Middle frontal gyrus (tissue), 1 donor: Measurements from ENCODE around the gene EIF4E3.
A peak's percentile ranks its signal among the peaks of the same experiment; 100 is the strongest.

Experiments
- DNase-seq: peaks from one replicate; pipeline ENCODE4 v3.0.0-alpha.2; 2015; ENCODE audit warnings: low spot score; ENCODE audit errors: extremely low spot score

EIF4E3 gene

GRCh38 chr3:71690341-71690841 lies 34.8 kb downstream of the EIF4E3 start:
- no peak for DNase-seq

DNA sequence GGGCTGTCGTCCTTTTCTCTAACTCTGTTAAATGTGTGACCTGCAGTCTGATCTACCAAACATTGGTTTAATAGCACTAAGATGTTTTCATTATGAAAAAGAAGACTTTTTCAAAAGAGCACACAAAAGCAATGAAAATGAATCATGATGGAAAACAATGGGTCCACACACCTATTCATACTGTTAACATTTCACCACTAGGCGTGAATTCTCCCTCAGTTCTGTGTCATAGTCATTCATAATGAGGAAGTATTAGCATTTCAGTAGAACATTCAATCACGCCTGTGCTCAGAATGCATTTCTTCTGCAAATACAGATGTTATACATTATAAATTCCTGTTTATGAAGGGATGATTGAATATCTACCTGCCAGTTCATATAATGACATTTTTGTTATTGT lies 35.9 kb downstream of the EIF4E3 start:
- DNase-seq: no peak

- no peak for DNase-seq
Observed at GRCh38 chr3:71688121-71688520, 37.1 kb downstream of the EIF4E3 start.

DNA sequence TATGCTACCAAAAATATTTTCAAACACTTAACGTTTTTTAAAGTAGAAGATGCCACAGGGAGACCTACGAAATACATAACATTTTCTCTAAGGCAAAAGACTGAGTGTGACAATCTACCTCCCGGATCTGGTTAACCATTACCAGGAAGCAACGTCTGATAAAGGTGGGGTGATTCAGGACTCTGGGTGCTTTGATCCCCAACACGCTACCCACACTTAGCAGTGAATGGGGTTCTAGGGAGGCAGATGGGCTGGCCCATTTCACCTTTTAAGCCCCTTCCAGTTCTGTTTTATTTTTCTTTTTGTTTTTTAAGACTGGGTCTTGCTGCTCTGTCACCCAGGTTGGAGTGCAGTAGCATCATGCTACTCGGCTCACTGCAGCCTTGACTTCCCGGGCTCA lies 39.5 kb downstream of the EIF4E3 start:
- DNase-seq: no peak

GRCh38 chr3:71684757-71685386 lies 40.3 kb downstream of the EIF4E3 start:
- peak; percentile 39 for DNase-seq

DNA sequence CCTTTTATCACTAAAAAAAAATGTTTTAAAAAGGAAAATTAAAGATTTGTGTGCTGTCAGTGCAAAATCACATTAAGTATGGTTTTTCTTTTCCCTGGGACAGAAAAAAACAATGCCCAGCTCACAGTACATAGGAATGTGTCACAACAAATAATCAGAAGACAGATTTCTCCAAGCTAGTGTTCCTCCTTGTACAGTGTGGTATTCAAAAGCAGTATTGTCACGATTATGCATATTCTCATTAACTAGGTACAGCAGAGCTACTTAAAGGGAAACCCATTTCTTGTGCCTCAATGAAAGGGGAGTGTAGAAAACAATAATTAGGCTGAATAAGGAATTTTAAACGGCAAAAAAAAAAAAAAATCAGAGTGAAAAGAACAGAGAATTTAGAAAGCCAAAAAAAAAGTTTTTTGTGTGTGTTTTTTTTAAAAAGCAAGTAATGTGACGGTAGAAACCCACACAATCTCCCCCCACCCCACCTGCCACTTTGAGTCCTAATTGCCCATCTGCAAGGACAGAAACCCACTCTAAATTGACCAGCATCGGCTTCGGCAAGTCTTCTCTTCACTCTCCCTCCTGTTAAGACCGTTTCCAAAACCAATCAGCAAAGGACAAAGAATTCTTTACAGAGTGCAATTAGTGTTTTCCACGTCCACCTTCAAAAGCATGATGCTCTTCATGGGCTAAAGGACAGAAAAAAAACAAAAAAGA lies 41.0 kb downstream of the EIF4E3 start:
- DNase-seq: no peak

DNA sequence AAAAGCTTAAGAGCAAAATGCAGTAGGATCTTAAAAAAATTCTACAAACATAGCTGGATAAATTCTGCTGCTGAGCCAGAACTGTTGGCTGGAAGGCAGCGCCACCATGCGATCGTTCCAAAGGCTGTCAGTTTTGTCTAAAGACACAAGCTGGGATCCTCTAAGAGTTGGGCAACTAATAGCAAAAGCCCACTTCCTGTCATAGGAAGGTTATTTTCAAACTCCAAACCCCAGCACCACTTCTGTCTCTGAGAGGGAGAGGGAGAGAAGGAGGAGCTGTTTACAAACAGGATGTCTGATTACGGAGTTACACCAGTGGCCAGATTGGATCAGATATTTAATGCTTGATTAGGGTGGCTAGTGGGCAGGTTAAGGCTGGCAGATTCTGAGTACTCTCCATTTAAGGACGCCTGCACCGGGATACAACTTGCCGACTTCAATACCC lies 44.0 kb downstream of the EIF4E3 start:
- peak; percentile 51 for DNase-seq

DNA sequence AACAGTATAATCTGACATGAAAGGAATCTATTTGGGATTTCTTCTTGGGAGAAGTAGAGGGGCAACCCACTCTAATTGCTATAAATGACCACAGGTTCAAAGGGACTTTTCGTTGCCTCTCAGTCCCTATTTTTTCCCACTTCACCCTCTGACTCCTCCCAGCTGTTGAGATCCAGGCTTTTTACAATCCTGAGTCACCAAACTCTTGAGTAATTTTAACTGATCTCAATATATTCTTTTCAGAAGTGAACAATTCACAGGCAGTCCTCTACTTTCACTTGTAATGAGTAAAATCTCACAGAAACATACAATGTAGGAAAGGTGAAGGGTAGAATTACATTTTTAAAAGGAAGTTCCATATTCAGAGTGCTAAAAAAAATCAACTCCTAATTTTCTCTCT lies 44.6 kb downstream of the EIF4E3 start:
- no peak for DNase-seq

GRCh38 chr3:71676931-71677330 lies 48.3 kb downstream of the EIF4E3 start:
- no peak for DNase-seq

- no peak for DNase-seq
Observed at GRCh38 chr3:71673486-71673885, 51.7 kb downstream of the EIF4E3 start.

GRCh38 chr3:71672807-71673206 lies 52.4 kb downstream of the EIF4E3 start:
- DNase-seq: no peak

DNA sequence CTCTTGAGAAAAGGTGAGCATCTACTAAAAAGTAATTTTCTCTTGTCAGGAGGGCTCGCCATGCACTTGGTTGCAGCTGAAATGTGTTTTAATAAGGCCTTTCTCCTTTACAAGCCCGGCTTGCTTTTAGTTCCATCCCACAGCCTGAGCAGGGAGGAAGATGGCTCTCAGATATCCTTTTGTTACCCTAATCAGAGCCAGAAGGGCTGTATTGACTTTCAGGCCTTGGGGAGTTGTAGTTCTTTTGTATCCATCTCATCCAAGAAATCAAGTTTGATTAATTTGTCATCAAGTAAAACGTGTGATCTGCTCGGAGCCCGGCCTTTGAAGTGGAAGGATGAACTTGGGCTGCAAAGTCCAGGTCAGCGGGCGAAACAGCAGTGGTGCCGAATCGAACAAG lies 52.9 kb downstream of the EIF4E3 start:
- DNase-seq: no peak

- DNase-seq: no peak
Observed at GRCh38 chr3:71671216-71671845, 53.9 kb downstream of the EIF4E3 start.

DNA sequence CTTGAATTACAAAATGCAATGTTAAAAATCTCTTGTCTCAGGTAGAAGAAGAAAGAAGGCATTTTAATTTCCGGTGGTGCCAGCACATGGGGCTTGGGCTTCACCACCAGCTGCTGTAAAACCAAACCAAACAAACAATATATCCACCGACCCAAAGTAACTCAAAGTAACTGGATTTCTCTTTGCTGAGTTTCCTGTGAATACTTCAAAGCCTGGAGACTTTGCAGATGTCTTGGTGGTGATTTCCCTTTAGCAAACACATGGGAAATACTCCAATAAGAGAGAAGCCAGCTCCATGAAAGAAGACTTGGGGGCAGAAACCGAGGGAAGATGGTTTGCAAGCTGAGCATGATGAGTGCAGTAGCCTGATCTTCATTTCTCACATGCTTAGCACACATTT lies 62.6 kb downstream of the EIF4E3 start:
- DNase-seq: no peak

DNA sequence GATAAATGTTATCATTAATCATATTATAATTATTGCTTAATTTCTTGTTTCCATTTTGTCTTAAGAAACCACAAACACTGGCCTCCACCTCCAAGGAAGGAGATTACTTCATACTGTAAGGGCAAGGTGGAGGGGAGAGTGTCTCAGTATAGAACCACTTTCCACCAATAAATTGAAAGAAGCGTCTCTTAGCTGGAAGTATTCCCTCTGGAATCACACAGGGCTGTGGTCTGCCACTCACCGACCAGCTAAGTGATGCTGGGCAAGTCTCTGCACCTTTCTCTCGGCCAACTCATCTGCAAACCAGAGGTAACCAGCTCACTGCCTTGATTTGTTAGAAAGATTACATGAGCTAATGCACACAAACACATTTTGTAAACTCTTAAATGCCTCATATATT lies 63.1 kb downstream of the EIF4E3 start:
- no peak for DNase-seq

- no peak for DNase-seq
Observed at GRCh38 chr3:71659864-71660591, 65.2 kb downstream of the EIF4E3 start.

GRCh38 chr3:71657831-71658530 lies 67.2 kb downstream of the EIF4E3 start:
- DNase-seq: no peak

- no peak for DNase-seq
Observed at GRCh38 chr3:71655061-71655460, 70.1 kb downstream of the EIF4E3 start.

GRCh38 chr3:71653414-71653807 lies 71.8 kb downstream of the EIF4E3 start:
- no peak for DNase-seq

- peak; percentile 69 for DNase-seq
Observed at GRCh38 chr3:71652781-71653413, 72.3 kb downstream of the EIF4E3 start.

DNA sequence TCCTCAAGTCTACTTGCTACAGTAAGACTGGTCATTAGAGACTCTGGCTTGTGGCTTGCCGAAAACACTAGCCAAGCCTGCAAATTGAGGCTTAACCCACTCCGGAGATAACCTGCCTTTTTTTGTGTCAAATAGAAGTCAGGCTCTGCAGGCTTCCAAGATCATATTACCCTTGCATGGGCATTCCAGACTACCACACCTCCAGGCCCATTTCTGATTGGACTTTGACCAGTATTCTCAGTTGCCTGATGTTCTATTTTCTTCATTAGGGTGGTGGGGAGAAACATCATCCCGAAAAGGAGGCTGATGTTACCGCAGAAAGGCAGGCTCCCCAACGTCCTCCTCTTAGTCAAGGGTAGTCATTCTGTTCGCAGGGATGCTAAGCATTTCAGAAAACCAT lies 73.6 kb downstream of the EIF4E3 start:
- no peak for DNase-seq
